Measurements from ENCODE around the gene PTP4A1.
"Not testable (repeated sequence)": the region's sequence is repeated elsewhere in the genome, so short reads cannot be mapped to it uniquely, and the experiment has no call there.

The PTP4A1 gene

GRCh38 chr6:63584566-63584965, 12.3 kb downstream of the PTP4A1 start:
- no peak for DNase-seq

- not testable (repeated sequence) for DNase-seq
Observed at GRCh38 chr6:63585652-63586051, 13.4 kb downstream of the PTP4A1 start.

- DNase-seq = peak; percentile 29
Observed at GRCh38 chr6:63589952-63590411, 17.7 kb downstream of the PTP4A1 start.

GRCh38 chr6:63592886-63593285, 20.6 kb downstream of the PTP4A1 start:
- DNase-seq = no peak

DNA sequence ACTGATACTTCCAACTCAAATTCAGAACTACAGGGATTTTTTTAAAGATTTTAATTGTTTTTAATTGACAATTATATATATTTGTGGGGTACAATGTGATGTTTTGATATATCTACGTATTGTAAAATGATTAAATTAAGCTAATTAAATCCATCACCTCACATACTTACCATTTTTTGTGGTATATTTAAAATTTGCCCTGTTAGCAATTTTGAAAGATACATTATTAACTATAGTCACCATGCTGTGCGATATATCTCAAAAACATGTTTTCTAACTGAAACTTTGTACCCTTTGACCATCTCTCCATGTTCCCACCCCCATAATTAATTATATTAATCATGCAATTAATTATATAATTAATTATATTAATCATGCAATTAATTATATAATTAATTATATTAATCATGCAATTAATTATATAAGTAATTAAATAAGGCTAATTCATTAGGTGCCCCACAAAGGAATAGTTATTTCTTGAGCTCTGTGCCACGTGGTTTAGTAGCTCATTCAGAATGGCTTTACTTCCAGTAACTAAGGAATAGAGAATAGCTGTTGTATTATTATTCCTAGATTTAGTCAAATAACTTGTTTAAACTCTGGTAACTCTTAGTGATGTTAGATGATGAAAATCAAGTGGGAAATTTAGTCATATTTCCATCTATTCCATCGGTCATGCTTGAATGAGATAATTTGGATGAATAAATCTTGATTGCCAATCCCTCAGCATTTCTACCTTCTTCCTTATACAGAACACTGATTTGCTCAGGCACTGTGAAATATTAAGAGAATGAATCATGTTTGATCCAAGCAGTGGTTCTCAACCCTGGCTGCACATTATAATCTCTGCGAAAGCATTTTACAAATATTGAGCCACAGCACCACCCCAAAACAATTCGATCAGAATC, 25.1 kb downstream of the PTP4A1 start:
- DNase-seq = no peak

GRCh38 chr6:63598049-63599036, 26.1 kb downstream of the PTP4A1 start:
- DNase-seq = peak; percentile 92

DNA sequence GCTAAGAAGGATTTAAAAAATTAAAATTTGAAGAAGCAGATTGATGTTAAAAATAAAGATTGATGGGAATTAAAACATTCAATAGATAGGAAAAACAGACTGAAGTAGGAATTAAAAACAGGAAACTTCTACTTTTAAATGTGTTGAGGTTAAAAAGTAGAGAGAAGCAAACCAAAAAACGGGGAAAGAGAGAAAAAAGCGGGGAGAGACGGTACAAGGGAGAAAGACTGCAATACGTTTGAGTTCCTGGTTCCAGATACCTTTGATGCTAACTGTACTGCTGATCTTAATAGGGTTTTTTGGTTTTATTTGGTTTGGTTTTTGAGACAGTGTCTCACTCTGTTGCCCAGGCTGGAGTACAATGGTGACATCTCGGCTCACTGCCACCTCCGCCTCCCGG, 27.0 kb downstream of the PTP4A1 start:
- no peak for DNase-seq

DNA sequence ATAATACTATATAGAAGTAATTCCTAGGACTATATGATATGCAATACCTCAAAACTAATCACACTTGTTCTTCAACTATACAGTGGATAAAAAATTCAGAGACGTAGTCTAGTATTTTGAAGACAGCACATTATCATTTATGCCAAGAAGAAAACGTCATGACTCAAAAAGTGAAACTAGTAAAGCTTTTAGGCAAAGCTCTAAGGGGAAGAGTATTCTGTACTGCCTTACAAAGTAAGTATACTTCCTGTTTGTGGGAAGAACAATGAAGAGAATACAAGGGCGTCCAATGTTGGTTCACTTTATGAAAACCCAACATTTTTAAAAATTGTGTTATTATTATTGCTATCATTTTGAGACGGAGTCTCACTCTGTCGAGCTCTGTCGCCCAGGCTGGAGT, 27.9 kb downstream of the PTP4A1 start:
- DNase-seq = no peak

GRCh38 chr6:63609231-63609630, 37.0 kb downstream of the PTP4A1 start:
- no peak for DNase-seq

GRCh38 chr6:63610944-63611343, 38.7 kb downstream of the PTP4A1 start:
- no peak for DNase-seq

GRCh38 chr6:63611560-63611959, 39.3 kb downstream of the PTP4A1 start:
- DNase-seq = no peak

- no peak for DNase-seq
Observed at GRCh38 chr6:63615590-63615989, 43.3 kb downstream of the PTP4A1 start.

Measured in NCI-H146 (cell line).